Natural killer cell (primary cell): ENCODE data around the gene MMP24. TPM values are rescaled to one million over a fixed set of nuclear protein-coding genes. Genes with fewer than 3 reads are reported as not detected.

Experiments
- ATAC-seq, 3 donors: fragments of 150-1000 bp in 2 of 3; fragments of 200-7000 bp in 1 of 3; cut with Tn5 transposase; 1 replicate in 1 of 3; 2 replicates in 2 of 3; pipeline ENCODE4 v1.10.0; 2021; ENCODE audit warnings: mild to moderate bottlenecking in 2 of 3, moderate library complexity in 2 of 3
- DNase-seq, 2 donors: peaks; one replicate each; pipeline versions ENCODE4 v3.0.0 to v3.0.0-alpha.2; 2013 to 2021; ENCODE audit warnings: mixed read lengths in 1 of 2
- H3K27ac ChIP-seq: one replicate; pipeline ENCODE4 v1.5.1; 2013; ENCODE audit warnings: mild to moderate bottlenecking, low read length
- H3K27me3 ChIP-seq: one replicate; pipeline ENCODE4 v1.6.1; 2013; ENCODE audit warnings: low read length; ENCODE audit not compliant: control insufficient read depth, insufficient read depth
- H3K36me3 ChIP-seq: one replicate; pipeline ENCODE4 v1.6.1; 2013; ENCODE audit warnings: low read length; ENCODE audit not compliant: control insufficient read depth, insufficient read depth
- H3K4me1 ChIP-seq: one replicate; pipeline ENCODE4 v1.6.1; 2013; ENCODE audit warnings: low read length; ENCODE audit not compliant: control insufficient read depth, insufficient read depth
- H3K4me3 ChIP-seq: one replicate; pipeline ENCODE4 v1.5.1; 2013; ENCODE audit warnings: low read length
- H3K9me3 ChIP-seq: one replicate; pipeline ENCODE4 v1.6.1; 2013; ENCODE audit warnings: low read length; ENCODE audit not compliant: control insufficient read depth, insufficient read depth
- H3K27ac Mint-ChIP-seq, 2 donors: one replicate each; pipeline ENCODE4 v1.8.0; 2022; ENCODE audit warnings: mild to moderate bottlenecking in 2 of 2, mixed read lengths in 2 of 2, moderate library complexity in 1 of 2
- H3K27me3 Mint-ChIP-seq, 2 donors: one replicate each; pipeline ENCODE4 v1.8.0; 2022; ENCODE audit warnings: low read depth in 2 of 2, mixed read lengths in 2 of 2
- H3K36me3 Mint-ChIP-seq: one replicate; pipeline ENCODE4 v1.8.0; 2022; ENCODE audit warnings: mixed read lengths
- H3K4me1 Mint-ChIP-seq, 2 donors: one replicate each; pipeline ENCODE4 v1.8.0; 2022; ENCODE audit warnings: mixed read lengths in 2 of 2
- H3K4me3 Mint-ChIP-seq: one replicate; pipeline ENCODE4 v1.8.0; 2022; ENCODE audit warnings: mild to moderate bottlenecking, moderate library complexity, mixed read lengths
- H3K9me3 Mint-ChIP-seq, 2 donors: one replicate each; pipeline ENCODE4 v1.8.0; 2022; ENCODE audit warnings: mixed read lengths in 2 of 2
- CTCF ChIP-seq: fragments of 200-600 bp; IDR thresholded peaks from one replicate; pipeline ENCODE4 v1.8.0; 2022; ENCODE audit warnings: antibody characterized with exemption
- WGBS: methylation state at CpG from one replicate; pipeline ENCODE4 v1.1.7; 2013; ENCODE audit warnings: missing lambda C conversion rate; ENCODE audit not compliant: insufficient coverage; 5-methylcytosine and 5-hydroxymethylcytosine counted together
- intact Hi-C: fragments of 100-400 bp; cut with micrococcal nuclease; formaldehyde crosslinking; loops from one replicate; pipeline ENCODE4 v1.14.2; 2022
- total RNA-seq, 4 donors: library from RNA; stranded (reverse); fragments of 120-200 nt in 1 of 4; gene quantifications; one replicate each; pipeline versions ENCODE4 v1.2.3 to v1.2.4, GENCODE V29; 2013 to 2022

MMP24 gene
- total RNA-seq, 3 donors from 2014 or later (not counting 1 experiment from before 2014, with no cell fraction given) = 0.14 to 0.18 (median 0.16) TPM

GRCh38 chr20:35263532-35264341 lies 37.2 kb downstream of the MMP24 start:
- Histone ChIP-seq H3K36me3 (peaks cover 29% of the 10 kb centered on the region), H3K4me1 (no peaks in the 10 kb centered on the region), H3K27ac (no peak overlapping the region), H3K27me3 (no peaks in the 10 kb centered on the region), H3K9me3 (no peaks in the 10 kb centered on the region), H3K4me3 (no peak overlapping the region)
- Mint-ChIP-seq H3K27ac (no peak overlapping the region), H3K27me3 (no peaks in the 10 kb centered on the region), H3K4me1 (peaks cover 0 to 8% of the 10 kb centered on the region in 2 donors), H3K4me3 (no peak overlapping the region), H3K36me3 (no peaks in the 10 kb centered on the region), H3K9me3 (no peaks in the 10 kb centered on the region)
- TF ChIP-seq CTCF = no peak
- intact Hi-C loops = no loop called here
- no peak for ATAC-seq
- DNase-seq = no peak
- WGBS = 92% methylated on average over 17 of the region's 17 CpGs

- no peak overlapping the region for H3K4me3 ChIP-seq
- peaks cover 6 to 8% of the 10 kb centered on the region in 2 donors for H3K4me1 Mint-ChIP-seq
- no peaks in the 10 kb centered on the region for H3K36me3 Mint-ChIP-seq
- intact Hi-C loops = no loop called here
- H3K27me3 ChIP-seq = no peaks in the 10 kb centered on the region
- no peak overlapping the region for H3K27ac ChIP-seq
- DNase-seq (no peak), ATAC-seq (no peak)
- H3K27ac Mint-ChIP-seq = no peak overlapping the region
- H3K4me3 Mint-ChIP-seq = no peak overlapping the region
- H3K27me3 Mint-ChIP-seq = no peaks in the 10 kb centered on the region
- H3K9me3 ChIP-seq = no peaks in the 10 kb centered on the region
- no peaks in the 10 kb centered on the region for H3K4me1 ChIP-seq
- TF ChIP-seq CTCF = no peak
- no peaks in the 10 kb centered on the region for H3K9me3 Mint-ChIP-seq
- 95% methylated on average over 1 of the region's 1 CpG for WGBS
- peaks cover 30% of the 10 kb centered on the region for H3K36me3 ChIP-seq
Observed at GRCh38 chr20:35264755-35265154, 38.3 kb downstream of the MMP24 start.

- H3K27me3 ChIP-seq = no peaks in the 10 kb centered on the region
- Mint-ChIP-seq H3K27ac (no peak overlapping the region), H3K9me3 (no peaks in the 10 kb centered on the region), H3K36me3 (no peaks in the 10 kb centered on the region), H3K4me3 (no peak overlapping the region), H3K27me3 (no peaks in the 10 kb centered on the region), H3K4me1 (peaks cover 6 to 8% of the 10 kb centered on the region in 2 donors)
- 97% methylated on average over 16 of the region's 16 CpGs for WGBS
- H3K4me3 ChIP-seq = no peak overlapping the region
- ATAC-seq = no peak
- no peaks in the 10 kb centered on the region for H3K4me1 ChIP-seq
- intact Hi-C loops = no loop called here
- DNase-seq = no peak
- no peak for TF ChIP-seq CTCF
- H3K9me3 ChIP-seq = no peaks in the 10 kb centered on the region
- peaks cover 43% of the 10 kb centered on the region for H3K36me3 ChIP-seq
- H3K27ac ChIP-seq = no peak overlapping the region
Observed at GRCh38 chr20:35267092-35267491, 40.6 kb downstream of the MMP24 start.
